Stimulated activated CD8-positive, alpha-beta memory T cell treated with anti-CD3 and anti-CD28 coated beads, Interleukin-4, amount 100 ng/mL, for 48 hours (primary cell): Measurements from ENCODE around the gene CLSTN3.

Experiments used
- DNase-seq: peaks from one replicate; pipeline ENCODE4 v3.0.0-alpha.2; 2020

CLSTN3 gene

GRCh38 chr12:7193674-7194073 lies 63.5 kb downstream of the CLSTN3 start:
- DNase-seq, result no peak

- DNase-seq, result no peak
Observed at GRCh38 chr12:7197841-7198240, 67.7 kb downstream of the CLSTN3 start.

GRCh38 chr12:7203109-7203508 lies 72.9 kb downstream of the CLSTN3 start:
- no peak for DNase-seq

DNA sequence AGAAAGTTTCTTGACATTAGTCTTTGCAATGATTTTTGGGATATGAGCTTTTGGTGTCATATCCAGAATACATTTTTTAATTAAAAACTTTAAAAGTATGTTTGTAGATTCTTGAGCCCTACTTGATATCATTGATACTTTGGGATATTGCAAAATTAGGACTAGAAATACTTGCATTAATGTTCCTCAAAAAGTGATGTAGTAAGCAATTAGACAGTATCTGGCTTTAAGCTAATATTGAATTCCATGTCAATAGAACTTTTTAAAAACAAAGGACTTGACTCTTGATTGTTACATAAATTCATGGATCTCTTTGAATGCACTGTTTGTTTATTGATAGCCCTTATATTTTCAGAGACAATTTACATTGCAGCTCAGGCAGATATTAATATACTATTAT lies 74.9 kb downstream of the CLSTN3 start:
- DNase-seq, result no peak

DNA sequence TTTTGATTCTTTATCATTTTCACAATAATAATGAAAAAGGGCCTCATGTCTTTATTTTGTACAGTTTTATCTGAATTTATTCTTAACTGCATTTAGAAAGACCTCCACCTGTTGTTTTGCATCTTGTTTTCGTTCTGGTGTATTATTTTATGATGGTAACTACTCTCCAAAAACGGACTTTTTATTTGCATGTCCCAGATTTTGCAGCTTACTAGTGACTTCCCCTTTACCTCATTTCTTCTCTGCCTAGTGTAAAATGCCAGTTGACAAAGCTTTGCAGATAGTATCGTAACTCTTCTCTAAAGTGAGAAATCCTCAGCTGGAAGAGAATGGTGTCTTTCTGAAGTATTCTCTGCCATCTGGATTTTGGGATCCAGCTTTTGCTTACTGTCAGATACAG lies 76.5 kb downstream of the CLSTN3 start:
- DNase-seq, result no peak

GRCh38 chr12:7207866-7208625 lies 77.9 kb downstream of the CLSTN3 start:
- no peak for DNase-seq
